ENCODE results near the gene RNF213.

RNF213 gene

DNA sequence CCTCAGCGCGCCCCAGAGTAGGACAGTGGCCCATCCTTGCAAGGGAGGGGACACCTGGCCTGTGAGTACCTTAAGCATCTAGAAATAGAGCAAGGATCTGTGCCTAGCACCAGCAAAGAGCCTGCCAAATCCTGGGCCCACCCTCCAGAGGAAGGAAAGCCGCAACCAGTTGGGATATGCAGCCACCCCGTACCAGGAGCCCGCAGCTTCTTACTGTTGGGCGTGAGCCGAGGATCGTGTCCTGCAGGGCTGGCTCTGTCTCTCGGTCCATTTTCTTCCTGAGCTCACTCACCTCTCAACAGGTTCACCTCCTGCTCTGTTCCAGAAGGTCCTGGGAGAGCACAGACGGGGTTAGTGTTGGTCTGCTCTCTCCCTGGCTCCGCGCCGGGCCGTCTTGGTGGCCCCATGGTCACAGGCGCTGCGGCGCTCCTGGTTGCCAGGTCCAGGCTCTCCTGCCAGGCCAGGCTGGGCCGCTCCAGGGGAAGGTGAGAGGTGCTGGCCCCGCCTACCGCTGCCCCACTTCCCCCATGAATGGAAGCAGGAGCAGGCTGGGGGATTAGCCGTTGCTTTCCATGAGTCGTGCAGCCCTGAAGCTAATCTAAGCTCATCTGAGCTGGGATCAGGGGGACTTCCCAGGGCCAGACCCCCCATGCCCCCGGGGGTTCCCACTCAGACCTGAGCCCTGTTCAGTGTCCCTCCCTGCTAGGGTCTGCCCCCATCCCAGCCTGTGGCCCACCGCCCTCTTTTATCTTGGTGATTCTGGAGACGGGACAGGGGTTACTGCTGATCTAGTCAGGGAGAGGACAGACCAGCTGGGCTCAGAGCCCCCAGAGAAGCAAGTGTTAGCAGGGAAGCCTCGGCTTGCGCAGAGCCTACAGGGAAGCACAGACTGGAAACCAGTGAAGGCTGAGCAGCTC lies 167.0 kb downstream of the RNF213 start:
- TF ChIP-seq, protein P1, sequence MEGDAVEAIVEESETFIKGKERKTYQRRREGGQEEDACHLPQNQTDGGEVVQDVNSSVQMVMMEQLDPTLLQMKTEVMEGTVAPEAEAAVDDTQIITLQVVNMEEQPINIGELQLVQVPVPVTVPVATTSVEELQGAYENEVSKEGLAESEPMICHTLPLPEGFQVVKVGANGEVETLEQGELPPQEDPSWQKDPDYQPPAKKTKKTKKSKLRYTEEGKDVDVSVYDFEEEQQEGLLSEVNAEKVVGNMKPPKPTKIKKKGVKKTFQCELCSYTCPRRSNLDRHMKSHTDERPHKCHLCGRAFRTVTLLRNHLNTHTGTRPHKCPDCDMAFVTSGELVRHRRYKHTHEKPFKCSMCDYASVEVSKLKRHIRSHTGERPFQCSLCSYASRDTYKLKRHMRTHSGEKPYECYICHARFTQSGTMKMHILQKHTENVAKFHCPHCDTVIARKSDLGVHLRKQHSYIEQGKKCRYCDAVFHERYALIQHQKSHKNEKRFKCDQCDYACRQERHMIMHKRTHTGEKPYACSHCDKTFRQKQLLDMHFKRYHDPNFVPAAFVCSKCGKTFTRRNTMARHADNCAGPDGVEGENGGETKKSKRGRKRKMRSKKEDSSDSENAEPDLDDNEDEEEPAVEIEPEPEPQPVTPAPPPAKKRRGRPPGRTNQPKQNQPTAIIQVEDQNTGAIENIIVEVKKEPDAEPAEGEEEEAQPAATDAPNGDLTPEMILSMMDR (IDR thresholded peaks at IDR 0.05; ENCODE audit: insufficient read depth, low read depth, low read length, missing control alignments): no peak
- no peak for DNase-seq (ENCODE audit: low read depth)
- H3K4me3 ChIP-seq (ENCODE audit: low read depth, low read length): no peak overlapping the region

DNA sequence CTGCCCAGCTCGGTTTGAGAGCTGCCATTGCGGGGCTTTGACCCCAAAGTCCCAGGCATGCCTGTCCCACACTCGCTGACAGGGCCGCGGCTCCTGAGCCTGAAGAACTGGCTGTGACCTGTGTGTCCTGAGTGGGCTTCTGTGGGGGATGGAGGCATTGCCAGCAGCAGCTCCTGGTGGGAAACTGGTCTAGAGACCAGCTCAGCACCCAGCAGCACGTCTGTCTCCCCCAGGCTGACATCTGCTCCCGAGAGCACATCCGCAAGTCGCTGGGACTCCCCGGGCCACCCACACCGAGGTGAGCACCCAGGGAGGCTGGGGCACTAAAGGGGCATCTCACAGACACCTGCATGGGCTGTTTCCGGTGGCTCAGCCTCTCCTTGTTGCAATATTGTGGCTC lies 167.7 kb downstream of the RNF213 start:
- DNase-seq (ENCODE audit: low read depth): no peak
- TF ChIP-seq, protein P1 (IDR thresholded peaks at IDR 0.05; ENCODE audit: insufficient read depth, low read depth, low read length, missing control alignments): no peak
- H3K4me3 ChIP-seq (ENCODE audit: low read depth, low read length): no peak overlapping the region

DNA sequence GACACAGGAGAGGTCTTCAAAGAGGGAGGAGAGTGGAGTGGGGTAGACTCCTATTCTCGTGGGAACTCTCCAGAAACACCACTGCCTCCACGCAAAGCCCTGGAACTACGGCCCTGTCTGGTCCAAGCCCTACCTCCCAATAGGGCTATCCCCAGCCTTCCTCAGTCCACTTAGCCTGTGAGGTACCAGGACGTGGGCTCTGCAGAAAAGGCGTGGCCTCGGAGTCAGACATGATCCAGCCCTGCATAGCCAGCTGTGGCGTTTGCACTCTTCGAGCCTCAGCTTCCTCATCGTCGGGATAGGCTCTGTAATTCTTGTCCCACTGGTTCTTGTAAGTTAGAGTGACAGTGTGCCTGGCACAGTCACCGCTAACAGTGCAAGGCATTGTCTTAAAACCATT lies 168.1 kb downstream of the RNF213 start:
- TF ChIP-seq, protein P1 (IDR thresholded peaks at IDR 0.05; ENCODE audit: insufficient read depth, low read depth, low read length, missing control alignments): no peak
- H3K4me3 ChIP-seq (ENCODE audit: low read depth, low read length): no peak overlapping the region

DNA sequence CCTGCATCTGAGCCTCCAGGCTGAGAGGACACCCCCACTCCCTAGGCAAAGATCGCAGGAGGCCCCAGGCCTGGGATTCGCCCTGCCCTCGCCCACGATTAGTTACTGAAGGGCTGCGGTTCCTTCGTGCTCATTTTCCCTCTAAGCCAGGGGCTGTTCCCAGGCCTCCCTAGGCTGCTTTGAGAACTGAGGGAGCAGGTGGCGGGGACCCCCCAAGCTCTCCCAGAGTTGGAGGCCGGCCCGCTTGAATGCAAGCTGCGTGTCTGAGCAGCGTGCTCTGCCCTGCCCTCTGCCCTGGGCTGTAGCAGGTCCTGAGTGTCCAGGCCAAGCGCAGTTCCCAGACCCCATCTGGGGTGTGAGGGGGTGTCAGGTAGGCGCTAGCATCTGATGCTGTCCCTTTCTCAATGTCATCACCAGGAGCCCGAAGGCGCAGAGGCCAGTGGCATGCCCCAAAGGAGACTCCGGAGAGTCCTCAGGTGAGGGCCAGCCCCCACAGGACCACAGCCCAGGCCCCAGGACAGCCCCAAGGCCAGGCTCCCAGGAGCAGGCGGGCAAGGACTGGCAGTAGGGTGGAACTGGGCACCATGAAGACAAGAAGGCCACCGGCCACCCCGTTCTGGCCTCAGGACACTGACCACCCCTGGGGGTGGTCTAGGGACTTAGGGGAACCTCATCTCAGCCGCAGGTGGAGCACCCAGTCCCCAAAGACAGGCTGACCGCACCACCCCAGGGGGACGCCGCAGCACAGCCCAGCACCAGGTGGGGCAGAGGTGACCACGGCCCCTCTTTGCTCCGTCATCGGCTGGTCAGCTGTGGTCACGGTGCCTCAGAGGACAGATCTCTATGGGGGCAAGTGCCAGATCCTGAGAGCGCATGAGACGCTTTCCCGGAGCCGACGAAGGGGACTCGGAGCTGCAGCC lies 169.0 kb downstream of the RNF213 start:
- H3K4me3 ChIP-seq (ENCODE audit: low read depth, low read length): no peak overlapping the region
- TF ChIP-seq, protein P1 (IDR thresholded peaks at IDR 0.05; ENCODE audit: insufficient read depth, low read depth, low read length, missing control alignments): no peak
- no peak for DNase-seq (ENCODE audit: low read depth)

More for the DNA sequence above, 168.1 kb downstream of the RNF213 start:
- no peak for DNase-seq (ENCODE audit: low read depth)

DNA sequence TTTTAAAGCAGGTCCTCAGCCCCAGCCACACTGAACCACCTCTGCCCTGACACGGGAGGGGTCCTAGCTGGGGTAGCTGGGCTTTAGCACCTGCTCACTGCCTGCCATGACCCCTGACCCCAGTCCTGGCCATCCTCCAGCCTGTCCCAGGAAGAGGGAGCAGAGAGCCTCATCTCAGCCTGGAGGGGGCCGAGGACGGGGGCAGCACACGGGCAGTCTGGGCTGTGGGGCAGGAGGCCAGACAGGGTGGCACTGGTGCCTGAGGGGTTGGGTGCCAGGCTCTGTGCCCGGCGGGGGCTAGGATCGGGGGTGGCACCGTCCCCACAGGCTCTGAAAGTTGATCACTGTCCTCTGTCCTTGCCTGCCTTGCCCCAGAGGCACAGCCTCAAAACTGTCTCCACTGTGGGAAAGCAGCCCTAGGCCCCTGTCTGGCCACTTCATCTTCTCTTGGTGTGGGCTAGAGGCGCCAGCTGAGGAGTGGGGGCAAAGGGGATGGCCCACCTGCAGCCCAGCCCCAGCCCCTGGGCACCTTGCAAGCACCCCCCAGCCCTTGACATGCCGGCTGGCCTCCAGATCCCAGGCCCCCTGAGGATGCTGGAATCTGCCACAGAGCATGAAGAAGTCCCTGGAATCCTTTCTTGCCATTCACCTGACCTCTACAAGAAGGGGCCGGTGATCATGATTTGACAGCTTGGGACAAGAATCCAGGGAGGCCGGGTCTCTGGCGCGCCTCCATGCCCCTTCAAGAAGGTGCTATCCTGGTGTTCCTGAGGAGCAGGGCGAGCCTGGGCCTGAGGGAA lies 170.0 kb downstream of the RNF213 start:
- no peak overlapping the region for H3K4me3 ChIP-seq (ENCODE audit: low read depth, low read length)
- DNase-seq (ENCODE audit: low read depth): no peak
- TF ChIP-seq, protein P1 (IDR thresholded peaks at IDR 0.05; ENCODE audit: insufficient read depth, low read depth, low read length, missing control alignments): no peak

Data from GM12865 (cell line).